Endothelial cell (in vitro differentiated cells): ENCODE data around the gene DDN. TPM values are rescaled to one million over a fixed set of nuclear protein-coding genes. Genes with fewer than 3 reads are reported as not detected.

ENCODE experiments used
- DNase-seq: peaks from one replicate; pipeline ENCODE4 v3.0.0; 2021; ENCODE audit warnings: low spot score
- H3K27ac Mint-ChIP-seq: one replicate; pipeline ENCODE4 v1.8.0; 2021; ENCODE audit warnings: mixed read lengths, inconsistent platforms; ENCODE audit not compliant: unreplicated experiment
- H3K27me3 Mint-ChIP-seq: one replicate; pipeline ENCODE4 v1.8.0; 2021; ENCODE audit warnings: mild to moderate bottlenecking, moderate library complexity, mixed read lengths, inconsistent platforms; ENCODE audit not compliant: unreplicated experiment
- H3K36me3 Mint-ChIP-seq: one replicate; pipeline ENCODE4 v1.8.0; 2021; ENCODE audit warnings: mild to moderate bottlenecking, low read depth, mixed read lengths, inconsistent platforms; ENCODE audit not compliant: unreplicated experiment
- H3K4me1 Mint-ChIP-seq: one replicate; pipeline ENCODE4 v1.8.0; 2021; ENCODE audit warnings: mild to moderate bottlenecking, mixed read lengths, inconsistent platforms; ENCODE audit not compliant: unreplicated experiment
- H3K4me3 Mint-ChIP-seq: one replicate; pipeline ENCODE4 v1.8.0; 2021; ENCODE audit warnings: mild to moderate bottlenecking, mixed read lengths, inconsistent platforms; ENCODE audit not compliant: unreplicated experiment
- H3K9me3 Mint-ChIP-seq: one replicate; pipeline ENCODE4 v1.8.0; 2021; ENCODE audit warnings: mixed read lengths, inconsistent platforms; ENCODE audit not compliant: unreplicated experiment
- total RNA-seq: library from RNA; stranded (reverse); fragmentation: NEBNext Ultra II Directional; extraction: Animal tissue kit (Norgen Biotek cat#: 25700); gene quantifications from one replicate; pipeline ENCODE4 v1.2.1, GENCODE V29; 2021; ENCODE audit not compliant: unreplicated experiment
- TF ChIP-seq, protein P1 (sequence below): fragments of 200-600 bp; sonication (generic); IDR thresholded peaks from one replicate; pipeline ENCODE4 v1.5.0; 2021; ENCODE audit warnings: antibody characterized with exemption; ENCODE audit not compliant: unreplicated experiment

Gene DDN
- total RNA-seq, 1 donor from 2014 or later: 0.10 TPM

DNA sequence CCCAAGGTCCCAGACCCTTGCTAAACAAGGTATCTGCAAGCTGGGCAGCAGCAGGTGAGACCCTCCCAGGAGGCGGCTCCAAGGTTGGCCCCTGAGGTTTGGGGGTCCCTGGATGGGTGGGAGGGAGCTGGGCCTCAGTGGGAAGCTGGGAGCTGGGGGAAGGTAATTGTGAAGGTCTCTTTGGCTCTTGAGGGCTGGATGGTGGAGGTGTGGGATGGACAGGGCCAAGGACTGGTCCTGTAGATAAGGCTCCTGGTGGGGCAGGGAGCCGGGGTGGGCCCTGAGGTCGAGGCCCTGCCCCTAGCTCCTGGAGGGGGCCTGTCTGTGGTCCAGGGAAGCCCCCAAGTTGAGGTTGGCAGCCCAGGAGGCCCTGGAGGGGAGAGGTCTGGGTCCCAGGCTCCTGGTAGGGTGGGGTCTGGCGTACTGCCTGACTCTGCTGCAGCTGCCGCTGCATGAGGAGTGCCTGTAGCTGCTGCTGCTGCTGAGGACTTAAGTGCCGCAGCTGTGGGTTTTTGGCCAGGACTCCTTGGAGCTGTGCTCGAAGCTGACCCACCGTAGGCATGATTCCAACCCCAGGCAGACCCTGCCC is 32.5 kb upstream of the DDN start:
- TF ChIP-seq, protein P1, sequence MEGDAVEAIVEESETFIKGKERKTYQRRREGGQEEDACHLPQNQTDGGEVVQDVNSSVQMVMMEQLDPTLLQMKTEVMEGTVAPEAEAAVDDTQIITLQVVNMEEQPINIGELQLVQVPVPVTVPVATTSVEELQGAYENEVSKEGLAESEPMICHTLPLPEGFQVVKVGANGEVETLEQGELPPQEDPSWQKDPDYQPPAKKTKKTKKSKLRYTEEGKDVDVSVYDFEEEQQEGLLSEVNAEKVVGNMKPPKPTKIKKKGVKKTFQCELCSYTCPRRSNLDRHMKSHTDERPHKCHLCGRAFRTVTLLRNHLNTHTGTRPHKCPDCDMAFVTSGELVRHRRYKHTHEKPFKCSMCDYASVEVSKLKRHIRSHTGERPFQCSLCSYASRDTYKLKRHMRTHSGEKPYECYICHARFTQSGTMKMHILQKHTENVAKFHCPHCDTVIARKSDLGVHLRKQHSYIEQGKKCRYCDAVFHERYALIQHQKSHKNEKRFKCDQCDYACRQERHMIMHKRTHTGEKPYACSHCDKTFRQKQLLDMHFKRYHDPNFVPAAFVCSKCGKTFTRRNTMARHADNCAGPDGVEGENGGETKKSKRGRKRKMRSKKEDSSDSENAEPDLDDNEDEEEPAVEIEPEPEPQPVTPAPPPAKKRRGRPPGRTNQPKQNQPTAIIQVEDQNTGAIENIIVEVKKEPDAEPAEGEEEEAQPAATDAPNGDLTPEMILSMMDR: no peak
- Mint-ChIP-seq H3K4me1 (no peaks in the 10 kb centered on the region), H3K27ac (no peak overlapping the region), H3K9me3 (no peaks in the 10 kb centered on the region), H3K4me3 (no peak overlapping the region), H3K27me3 (peaks cover 22% of the 10 kb centered on the region), H3K36me3 (peaks cover 61% of the 10 kb centered on the region)
- no peak for DNase-seq

DNA sequence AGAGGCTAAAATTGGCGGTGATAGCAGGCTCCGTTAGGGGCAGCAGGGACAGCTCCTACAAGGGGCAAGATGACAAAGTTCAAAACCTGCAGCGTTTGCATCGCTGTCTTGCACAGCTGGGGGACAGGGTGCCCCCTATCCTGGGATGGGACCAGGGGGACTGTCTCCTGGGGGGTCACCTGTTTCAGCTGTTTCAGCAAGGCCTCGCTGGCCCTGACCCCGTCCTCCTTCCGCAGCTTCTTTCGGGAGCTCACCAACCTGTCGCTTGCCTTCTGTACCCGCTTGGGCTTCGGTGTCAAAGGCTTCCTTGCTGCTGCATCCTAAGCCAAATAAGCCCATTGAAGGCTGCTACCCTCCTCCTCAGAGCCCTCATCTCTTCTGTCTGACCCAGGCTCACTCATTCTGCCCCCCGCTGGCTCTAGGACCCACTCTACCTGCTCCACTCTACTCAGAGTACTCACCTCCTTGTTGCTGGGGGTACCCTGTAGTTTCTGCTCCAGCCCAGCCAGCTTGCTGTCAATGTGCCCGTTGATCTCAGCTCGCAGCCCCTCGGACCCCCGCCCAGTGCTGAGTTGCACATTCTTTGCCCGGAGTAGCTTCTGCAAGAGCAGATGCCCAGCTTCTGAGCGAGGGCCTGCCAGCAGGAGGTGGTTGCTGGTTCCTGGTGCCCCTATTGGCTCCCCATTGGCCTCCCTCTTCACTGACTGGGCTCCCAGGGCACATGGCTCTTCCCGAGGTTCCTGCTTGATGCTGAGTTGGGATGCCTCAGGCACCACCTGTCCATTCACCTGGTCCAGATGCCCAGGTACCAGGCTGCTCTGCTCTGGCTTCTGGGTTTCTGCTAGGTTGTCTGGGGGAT is 31.8 kb upstream of the DDN start:
- peaks cover 57% of the 10 kb centered on the region for H3K36me3 Mint-ChIP-seq

DNA sequence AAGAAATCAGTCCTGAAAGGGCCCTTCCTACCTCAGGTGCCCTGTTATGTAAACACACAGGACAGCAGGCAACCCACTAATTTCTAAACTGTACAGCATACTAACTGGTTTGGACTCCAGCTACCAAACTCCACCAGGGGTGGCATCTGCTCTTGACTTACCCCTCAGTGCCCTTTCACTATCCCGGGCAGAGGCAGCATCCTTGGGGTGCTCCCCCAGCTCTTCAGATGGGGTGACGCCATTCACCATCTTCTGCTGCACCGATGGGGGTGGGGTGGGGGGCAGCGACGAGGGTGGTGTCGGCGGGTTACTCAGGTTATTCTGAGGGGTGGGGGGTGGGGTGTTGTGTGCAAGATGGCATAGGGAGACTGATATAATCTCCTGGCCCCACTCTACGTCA is 30.9 kb upstream of the DDN start:
- Mint-ChIP-seq H3K4me3 (peak overlapping the region; percentile 69), H3K27me3 (peaks cover 22% of the 10 kb centered on the region), H3K27ac (peak overlapping the region; percentile 64), H3K4me1 (no peaks in the 10 kb centered on the region), H3K9me3 (no peaks in the 10 kb centered on the region), H3K36me3 (peaks cover 55% of the 10 kb centered on the region)
- TF ChIP-seq, protein P1: no peak
- DNase-seq: no peak

More for the DNA sequence above, 31.8 kb upstream of the DDN start:
- peaks cover 22% of the 10 kb centered on the region for H3K27me3 Mint-ChIP-seq
- H3K27ac Mint-ChIP-seq: no peak overlapping the region
- H3K4me3 Mint-ChIP-seq: peak overlapping the region; percentile 39
- DNase-seq: no peak
- no peaks in the 10 kb centered on the region for H3K4me1 Mint-ChIP-seq
- TF ChIP-seq, protein P1: no peak
- H3K9me3 Mint-ChIP-seq: no peaks in the 10 kb centered on the region

DNA sequence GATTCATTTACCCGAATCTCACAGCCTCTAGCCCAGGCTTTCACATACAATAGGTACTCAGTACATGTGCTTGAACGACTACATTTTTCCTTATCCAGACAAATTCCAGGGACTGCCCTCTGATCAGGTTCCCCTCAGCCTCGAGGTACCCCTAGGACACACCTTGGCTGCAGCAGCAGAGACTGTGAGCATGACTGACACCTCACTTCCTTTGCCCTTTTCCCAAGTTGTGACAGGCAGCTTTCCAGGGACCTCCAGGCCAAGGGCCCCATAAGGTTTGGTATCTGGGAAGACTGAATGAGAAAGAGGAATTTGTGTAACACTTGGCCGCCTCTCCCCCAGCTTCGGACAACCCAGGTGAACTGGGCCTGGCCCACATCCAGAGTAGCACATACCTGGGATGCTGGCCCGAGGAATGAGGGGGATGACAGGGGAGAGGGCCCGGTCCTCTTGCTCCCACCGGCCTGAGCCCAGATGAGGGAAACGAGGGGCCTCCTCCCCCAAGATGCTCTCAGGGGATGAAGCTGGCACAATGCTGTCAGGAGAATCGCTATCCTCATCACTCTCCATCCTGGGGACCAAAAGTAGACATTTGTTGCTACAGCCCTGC is 29.6 kb upstream of the DDN start:
- peaks cover 22% of the 10 kb centered on the region for H3K27me3 Mint-ChIP-seq
- no peak overlapping the region for H3K4me3 Mint-ChIP-seq
- peaks cover 49% of the 10 kb centered on the region for H3K36me3 Mint-ChIP-seq
- H3K27ac Mint-ChIP-seq: no peak overlapping the region
- H3K4me1 Mint-ChIP-seq: no peaks in the 10 kb centered on the region
- TF ChIP-seq, protein P1: no peak
- DNase-seq: no peak
- no peaks in the 10 kb centered on the region for H3K9me3 Mint-ChIP-seq
